Type B pancreatic cell (in vitro differentiated cells): ENCODE results near the gene ATP9A. TPM values are rescaled to one million over a fixed set of nuclear protein-coding genes. Genes with fewer than 3 reads are reported as not detected.
A peak's percentile ranks its signal among the peaks of the same experiment; 100 is the strongest.

ENCODE experiments used
- DNase-seq: peaks from one replicate; pipeline ENCODE4 v3.0.0; 2021; ENCODE audit warnings: mixed read lengths; ENCODE audit not compliant: unreplicated experiment; ENCODE audit errors: extremely low spot score
- H3K27ac Mint-ChIP-seq: 2 replicates; pipeline ENCODE4 v1.8.0; 2021; ENCODE audit warnings: mild to moderate bottlenecking, mixed read lengths
- H3K27me3 Mint-ChIP-seq: 2 replicates; pipeline ENCODE4 v1.8.0; 2021; ENCODE audit warnings: mixed read lengths
- H3K36me3 Mint-ChIP-seq: 2 replicates; pipeline ENCODE4 v1.8.0; 2021; ENCODE audit warnings: mixed read lengths
- H3K4me1 Mint-ChIP-seq: one replicate; pipeline ENCODE4 v1.8.0; 2021; ENCODE audit warnings: mixed read lengths; ENCODE audit not compliant: unreplicated experiment
- H3K4me3 Mint-ChIP-seq: 2 replicates; pipeline ENCODE4 v1.8.0; 2021; ENCODE audit warnings: mild to moderate bottlenecking, mixed read lengths
- H3K9me3 Mint-ChIP-seq: 2 replicates; pipeline ENCODE4 v1.8.0; 2021; ENCODE audit warnings: mixed read lengths
- CTCF ChIP-seq: fragments of 200-600 bp; sonication (generic); conservative IDR thresholded peaks from 2 replicates; pipeline ENCODE4 v1.5.0; 2021; ENCODE audit warnings: antibody characterized with exemption, mild to moderate bottlenecking
- total RNA-seq: library from RNA; stranded (reverse); gene quantifications from 2 replicates; pipeline ENCODE4 v1.2.1, GENCODE V29; 2021; ENCODE audit warnings: low replicate concordance

The ATP9A gene
- total RNA-seq, 1 donor from 2014 or later, result 55.8 TPM

GRCh38 chr20:51735728-51736600 lies 32.2 kb downstream of the ATP9A start:
- Mint-ChIP-seq H3K4me1 (peaks cover 26% of the 10 kb centered on the region), H3K27ac (peak overlapping the region; percentile 42), H3K4me3 (no peak overlapping the region), H3K9me3 (no peaks in the 10 kb centered on the region), H3K27me3 (no peaks in the 10 kb centered on the region), H3K36me3 (no peaks in the 10 kb centered on the region)
- TF ChIP-seq CTCF, result no peak
- no peak for DNase-seq

GRCh38 chr20:51734876-51735720 lies 33.1 kb downstream of the ATP9A start:
- H3K4me3 Mint-ChIP-seq, result no peak overlapping the region
- no peak for DNase-seq
- no peaks in the 10 kb centered on the region for H3K27me3 Mint-ChIP-seq
- peaks cover 26% of the 10 kb centered on the region for H3K4me1 Mint-ChIP-seq
- no peaks in the 10 kb centered on the region for H3K36me3 Mint-ChIP-seq
- no peak for TF ChIP-seq CTCF
- H3K27ac Mint-ChIP-seq, result no peak overlapping the region
- H3K9me3 Mint-ChIP-seq, result no peaks in the 10 kb centered on the region

GRCh38 chr20:51733070-51733469 lies 35.1 kb downstream of the ATP9A start:
- peaks cover 26% of the 10 kb centered on the region for H3K4me1 Mint-ChIP-seq
- DNase-seq, result no peak
- TF ChIP-seq CTCF, result no peak
- no peak overlapping the region for H3K4me3 Mint-ChIP-seq
- H3K9me3 Mint-ChIP-seq, result no peaks in the 10 kb centered on the region
- no peak overlapping the region for H3K27ac Mint-ChIP-seq
- H3K36me3 Mint-ChIP-seq, result peaks cover under 1% of the 10 kb centered on the region
- no peaks in the 10 kb centered on the region for H3K27me3 Mint-ChIP-seq

GRCh38 chr20:51732096-51732791 lies 35.9 kb downstream of the ATP9A start:
- no peak for TF ChIP-seq CTCF
- DNase-seq, result no peak
- H3K27me3 Mint-ChIP-seq, result no peaks in the 10 kb centered on the region
- H3K36me3 Mint-ChIP-seq, result peaks cover 3% of the 10 kb centered on the region
- H3K4me3 Mint-ChIP-seq, result no peak overlapping the region
- no peaks in the 10 kb centered on the region for H3K9me3 Mint-ChIP-seq
- H3K4me1 Mint-ChIP-seq, result peaks cover 26% of the 10 kb centered on the region
- H3K27ac Mint-ChIP-seq, result peak overlapping the region; percentile 6

DNA sequence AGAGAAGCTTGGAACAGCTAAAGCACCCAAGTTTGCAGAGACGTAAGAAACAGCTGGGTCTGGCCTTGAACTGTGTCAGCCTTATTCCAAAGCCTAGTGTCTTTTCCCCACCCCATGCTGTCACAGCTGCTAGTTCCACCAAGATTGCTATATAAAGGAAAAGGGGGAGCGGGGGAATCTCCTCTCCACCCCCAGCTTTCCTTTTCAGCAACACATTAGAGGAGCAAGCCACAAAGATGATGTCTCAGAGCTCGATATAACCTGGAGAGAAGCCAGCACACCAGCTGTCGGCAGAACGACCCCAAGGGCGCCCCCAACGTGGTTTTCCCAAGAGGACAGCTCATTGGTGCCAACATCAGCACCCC lies 36.5 kb downstream of the ATP9A start:
- Mint-ChIP-seq H3K4me1 (peaks cover 26% of the 10 kb centered on the region), H3K36me3 (peaks cover 3% of the 10 kb centered on the region), H3K27ac (no peak overlapping the region), H3K4me3 (no peak overlapping the region), H3K27me3 (no peaks in the 10 kb centered on the region), H3K9me3 (no peaks in the 10 kb centered on the region)
- TF ChIP-seq CTCF, result no peak
- DNase-seq, result no peak
